Stimulated activated naive CD8-positive, alpha-beta T cell treated with anti-CD3 and anti-CD28 coated beads, Interleukin-15, amount 100 ng/mL, for 72 hours (primary cell): ENCODE results near the gene KRTAP9-7.
"Not testable (repeated sequence)": the region's sequence is repeated elsewhere in the genome, so short reads cannot be mapped to it uniquely, and the experiment has no call there.

Source experiments
- ATAC-seq: fragments of 150-1000 bp; cut with Tn5 transposase; 2 replicates; pipeline ENCODE4 v1.10.0; 2021; ENCODE audit warnings: mild to moderate bottlenecking, moderate library complexity
- DNase-seq, 2 donors: peaks; one replicate each; pipeline ENCODE4 v3.0.0; 2021 to 2022
- H3K27ac Mint-ChIP-seq, 2 donors: one replicate each; pipeline ENCODE4 v1.8.0; 2022; ENCODE audit warnings: mild to moderate bottlenecking in 2 of 2, mixed read lengths in 2 of 2, moderate library complexity in 2 of 2
- H3K27me3 Mint-ChIP-seq: one replicate; pipeline ENCODE4 v1.8.0; 2022; ENCODE audit warnings: mixed read lengths
- H3K4me1 Mint-ChIP-seq: one replicate; pipeline ENCODE4 v1.8.0; 2022; ENCODE audit warnings: mild to moderate bottlenecking, mixed read lengths
- H3K4me3 Mint-ChIP-seq, 2 donors: one replicate each; pipeline ENCODE4 v1.8.0; 2022; ENCODE audit warnings: mild to moderate bottlenecking in 2 of 2, mixed read lengths in 2 of 2, moderate library complexity in 1 of 2
- H3K9me3 Mint-ChIP-seq, 2 donors: one replicate each; pipeline ENCODE4 v1.8.0; 2022; ENCODE audit warnings: mixed read lengths in 2 of 2

The KRTAP9-7 gene

GRCh38 chr17:41275648-41276190 is at the start of gene KRTAP9-7:
Gene KRTAP9-7 (plus strand): TSS chr17:41275698. CDS start chr17:41275698, 0 bp downstream.
- DNase-seq, H3K4me3 Mint-ChIP-seq: not testable (repeated sequence)

GRCh38 chr17:41226051-41226450 is 49.4 kb upstream of the KRTAP9-7 start:
- no peak for DNase-seq
- no peak overlapping the region for H3K27ac Mint-ChIP-seq

More at GRCh38 chr17:41275648-41276190, at the start of gene KRTAP9-7:
- H3K27ac Mint-ChIP-seq, H3K27me3 Mint-ChIP-seq, H3K9me3 Mint-ChIP-seq, H3K4me1 Mint-ChIP-seq, ATAC-seq: not testable (repeated sequence)

GRCh38 chr17:41226598-41227095 is 48.9 kb upstream of the KRTAP9-7 start, which contains the start of gene KRTAP9-2:
Gene KRTAP9-2 (plus strand): TSS chr17:41226648. CDS start chr17:41226655, 7 bp downstream.
- not testable (repeated sequence) for ATAC-seq, H3K9me3 Mint-ChIP-seq, H3K27me3 Mint-ChIP-seq, H3K4me1 Mint-ChIP-seq, H3K4me3 Mint-ChIP-seq, DNase-seq, H3K27ac Mint-ChIP-seq

More at GRCh38 chr17:41226051-41226450, 49.4 kb upstream of the KRTAP9-7 start:
- no peaks in the 10 kb centered on the region for H3K4me1 Mint-ChIP-seq
- no peak overlapping the region for H3K4me3 Mint-ChIP-seq
- ATAC-seq = no peak
- H3K9me3 Mint-ChIP-seq = no peaks in the 10 kb centered on the region
- no peaks in the 10 kb centered on the region for H3K27me3 Mint-ChIP-seq

GRCh38 chr17:41230094-41230493 is 45.4 kb upstream of the KRTAP9-7 start:
- no peak for DNase-seq
- no peaks in the 10 kb centered on the region for H3K4me1 Mint-ChIP-seq
- no peak for ATAC-seq
- no peaks in the 10 kb centered on the region for H3K9me3 Mint-ChIP-seq
- no peak overlapping the region for H3K4me3 Mint-ChIP-seq
- no peak overlapping the region for H3K27ac Mint-ChIP-seq
- H3K27me3 Mint-ChIP-seq = no peaks in the 10 kb centered on the region

GRCh38 chr17:41231731-41232130 is 43.8 kb upstream of the KRTAP9-7 start:
- H3K27ac Mint-ChIP-seq = no peak overlapping the region
- ATAC-seq (no peak), DNase-seq (no peak)
- no peak overlapping the region for H3K4me3 Mint-ChIP-seq
- no peaks in the 10 kb centered on the region for H3K27me3 Mint-ChIP-seq
- H3K9me3 Mint-ChIP-seq = no peaks in the 10 kb centered on the region
- no peaks in the 10 kb centered on the region for H3K4me1 Mint-ChIP-seq

GRCh38 chr17:41232399-41233105 is 42.9 kb upstream of the KRTAP9-7 start, which contains the start of gene KRTAP9-3:
Gene KRTAP9-3 (plus strand): TSS chr17:41232449. CDS start chr17:41232502, 53 bp downstream.
- not testable (repeated sequence) for H3K9me3 Mint-ChIP-seq

GRCh38 chr17:41237116-41237515 is 38.4 kb upstream of the KRTAP9-7 start:
- DNase-seq, ATAC-seq, H3K4me3 Mint-ChIP-seq, H3K27ac Mint-ChIP-seq, H3K9me3 Mint-ChIP-seq, H3K4me1 Mint-ChIP-seq, H3K27me3 Mint-ChIP-seq: not testable (repeated sequence)

More at GRCh38 chr17:41232399-41233105, 42.9 kb upstream of the KRTAP9-7 start, which contains the start of gene KRTAP9-3:
- not testable (repeated sequence) for DNase-seq, ATAC-seq, H3K4me3 Mint-ChIP-seq, H3K27me3 Mint-ChIP-seq, H3K4me1 Mint-ChIP-seq
- H3K27ac Mint-ChIP-seq = peak within 1 kb of the TSS in 1 of 2 donors; percentile 39

- H3K4me3 Mint-ChIP-seq, H3K4me1 Mint-ChIP-seq, ATAC-seq, H3K27me3 Mint-ChIP-seq, H3K9me3 Mint-ChIP-seq, H3K27ac Mint-ChIP-seq, DNase-seq: not testable (repeated sequence)
These were observed 37.5 kb upstream of the KRTAP9-7 start, which contains the start of gene KRTAP9-8 for GRCh38 chr17:41237949-41238437. Gene KRTAP9-8 (plus strand): TSS chr17:41237999. CDS start chr17:41238052, 53 bp downstream.

- not testable (repeated sequence) for DNase-seq
These were observed 28.3 kb upstream of the KRTAP9-7 start for GRCh38 chr17:41246995-41247787.

GRCh38 chr17:41249637-41250240 is 25.8 kb upstream of the KRTAP9-7 start, which contains the start of gene KRTAP9-4:
Gene KRTAP9-4 (plus strand): TSS chr17:41249687. CDS start chr17:41249721, 34 bp downstream.
- H3K4me1 Mint-ChIP-seq, H3K9me3 Mint-ChIP-seq, H3K27ac Mint-ChIP-seq, H3K4me3 Mint-ChIP-seq, ATAC-seq, H3K27me3 Mint-ChIP-seq, DNase-seq: not testable (repeated sequence)

More at GRCh38 chr17:41246995-41247787, 28.3 kb upstream of the KRTAP9-7 start:
- H3K27ac Mint-ChIP-seq, ATAC-seq, H3K4me1 Mint-ChIP-seq, H3K4me3 Mint-ChIP-seq, H3K9me3 Mint-ChIP-seq, H3K27me3 Mint-ChIP-seq: not testable (repeated sequence)

- ATAC-seq (no peak), DNase-seq (no peak)
- H3K9me3 Mint-ChIP-seq = no peaks in the 10 kb centered on the region
- H3K27me3 Mint-ChIP-seq = peaks cover 8% of the 10 kb centered on the region
- no peak overlapping the region for H3K27ac Mint-ChIP-seq
- no peak overlapping the region for H3K4me3 Mint-ChIP-seq
- peaks cover 10% of the 10 kb centered on the region for H3K4me1 Mint-ChIP-seq
These were observed 24.2 kb upstream of the KRTAP9-7 start for GRCh38 chr17:41251261-41251660.

- Mint-ChIP-seq H3K4me3 (no peak overlapping the region), H3K27me3 (peaks cover 8% of the 10 kb centered on the region), H3K27ac (no peak overlapping the region), H3K4me1 (peaks cover 10% of the 10 kb centered on the region), H3K9me3 (no peaks in the 10 kb centered on the region)
- no peak for DNase-seq
- no peak for ATAC-seq
These were observed 20.6 kb upstream of the KRTAP9-7 start for GRCh38 chr17:41254861-41255260.

GRCh38 chr17:41255381-41256290 is 19.9 kb upstream of the KRTAP9-7 start, which contains the start of gene KRTAP9-9:
Gene KRTAP9-9 (plus strand): TSS chr17:41255384.
- H3K9me3 Mint-ChIP-seq, DNase-seq, H3K4me3 Mint-ChIP-seq, H3K27me3 Mint-ChIP-seq, ATAC-seq, H3K27ac Mint-ChIP-seq: not testable (repeated sequence)
- peaks cover 16% of the 10 kb centered on the region for H3K4me1 Mint-ChIP-seq

- Mint-ChIP-seq H3K4me3 (no peak overlapping the region), H3K9me3 (no peaks in the 10 kb centered on the region), H3K27me3 (no peaks in the 10 kb centered on the region), H3K27ac (no peak overlapping the region), H3K4me1 (peaks cover 22% of the 10 kb centered on the region)
- ATAC-seq (no peak), DNase-seq (no peak)
These were observed 19.2 kb upstream of the KRTAP9-7 start for GRCh38 chr17:41256291-41256685.
